Stimulated activated CD4-positive, alpha-beta T cell treated with anti-CD3 and anti-CD28 coated beads, Interleukin-12 subunit alpha, Interleukin-12 subunit beta, amount 100 ng/mL, for 4 hours (primary cell): ENCODE data around the gene PPP1R10.
"Not testable (repeated sequence)": the region's sequence is repeated elsewhere in the genome, so short reads cannot be mapped to it uniquely, and the experiment has no call there.

Experiments used
- DNase-seq: peaks from one replicate; pipeline ENCODE4 v3.0.0-alpha.2; 2020

The PPP1R10 gene

DNA sequence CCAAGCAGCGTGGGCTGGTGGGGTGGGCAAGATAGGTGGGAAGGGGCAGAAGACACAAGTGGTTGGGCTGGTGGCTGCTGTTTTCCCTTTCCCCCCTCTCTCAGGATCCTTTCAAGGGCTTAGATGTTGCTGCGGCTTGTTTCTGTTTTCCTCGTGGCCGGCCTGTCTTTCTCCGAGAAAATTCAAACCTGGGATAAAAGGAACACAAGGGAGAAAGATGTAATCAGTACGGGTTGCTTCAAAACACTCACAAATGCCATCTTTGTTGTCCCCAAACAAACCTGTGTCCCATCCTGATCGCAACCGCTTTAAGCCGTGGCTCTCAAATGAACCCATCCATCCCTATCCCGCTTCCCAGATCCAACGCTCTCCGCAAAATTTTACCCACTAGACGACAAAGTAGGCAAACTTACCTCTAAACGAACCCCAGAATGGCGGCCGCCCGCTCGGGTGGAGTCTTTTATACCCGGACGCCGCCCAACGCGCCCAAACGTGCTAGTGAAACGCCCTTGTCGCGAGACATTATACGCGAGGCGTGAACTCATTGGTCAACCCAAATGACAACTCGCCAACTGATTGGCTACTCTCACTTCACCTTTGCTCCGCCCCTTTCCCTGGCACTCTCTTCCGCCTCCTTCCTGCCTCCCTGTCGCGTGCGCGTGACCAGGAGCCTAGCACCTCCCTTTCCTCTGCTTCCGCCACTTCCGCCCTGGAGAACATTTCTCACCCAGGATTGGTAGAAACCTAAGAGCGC, at the start of gene PPP1R10:
Gene PPP1R10 (minus strand): TSS at position 433 of the 754 bp plus-strand sequence. CDS start 7,299 bp downstream, outside the sequence.
- DNase-seq: peak; percentile 95

DNA sequence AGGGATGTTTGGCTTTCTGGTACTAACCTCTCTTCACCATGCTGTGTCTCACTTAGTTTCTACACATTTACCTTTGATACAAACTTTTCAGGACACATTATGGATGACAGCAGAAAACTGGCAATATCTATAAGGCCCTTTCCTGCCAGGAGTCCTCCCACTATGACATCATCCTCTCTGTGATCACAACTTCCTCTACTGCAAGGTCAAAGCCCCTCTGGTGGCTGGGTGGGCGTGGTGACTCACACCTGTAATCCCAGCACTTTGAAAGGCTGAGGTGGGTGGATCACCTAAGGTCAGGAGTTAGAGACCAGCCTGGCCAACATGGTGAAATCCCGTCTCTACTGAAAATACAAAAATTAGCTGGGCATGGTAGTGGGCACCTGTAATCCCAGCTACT, 49.3 kb upstream of the PPP1R10 start:
- not testable (repeated sequence) for DNase-seq

DNA sequence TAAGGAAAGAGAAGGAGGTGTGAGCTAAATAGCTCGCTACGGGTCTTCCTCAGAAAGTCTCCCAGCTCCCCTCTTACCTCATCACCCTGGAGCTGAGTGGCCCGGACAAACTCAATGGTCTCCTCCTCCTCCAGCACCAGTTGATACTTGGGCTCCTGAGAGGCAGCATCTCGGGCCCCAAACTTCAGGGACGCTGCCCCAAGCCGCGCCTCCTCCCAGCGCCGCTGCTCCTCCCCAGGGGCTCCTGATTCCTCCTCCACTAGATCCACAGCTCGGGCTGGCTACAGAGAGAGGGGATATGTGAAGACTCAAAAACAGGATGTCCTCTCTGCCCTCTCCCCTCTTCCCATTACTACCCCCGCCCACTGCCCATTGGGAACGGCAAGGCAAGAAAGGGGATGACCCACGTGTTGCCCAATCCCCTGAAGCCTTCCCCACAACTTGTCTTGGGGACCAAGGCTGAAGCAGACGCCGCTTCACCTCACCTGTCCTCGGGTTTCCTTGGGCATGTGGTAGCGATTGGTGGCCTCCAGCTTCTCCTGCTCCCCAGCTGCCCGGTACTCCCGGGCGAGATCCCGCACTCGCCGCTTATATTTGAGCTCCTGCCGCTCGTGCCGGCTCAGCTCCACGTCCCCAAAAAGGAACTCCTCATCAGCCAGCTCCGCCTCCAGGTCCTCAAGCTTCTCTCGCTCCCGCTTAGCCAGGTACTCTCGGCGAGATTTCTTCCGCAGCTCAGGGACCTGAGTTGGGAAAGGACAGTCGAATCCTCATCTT, 48.1 kb upstream of the PPP1R10 start:
- no peak for DNase-seq

DNA sequence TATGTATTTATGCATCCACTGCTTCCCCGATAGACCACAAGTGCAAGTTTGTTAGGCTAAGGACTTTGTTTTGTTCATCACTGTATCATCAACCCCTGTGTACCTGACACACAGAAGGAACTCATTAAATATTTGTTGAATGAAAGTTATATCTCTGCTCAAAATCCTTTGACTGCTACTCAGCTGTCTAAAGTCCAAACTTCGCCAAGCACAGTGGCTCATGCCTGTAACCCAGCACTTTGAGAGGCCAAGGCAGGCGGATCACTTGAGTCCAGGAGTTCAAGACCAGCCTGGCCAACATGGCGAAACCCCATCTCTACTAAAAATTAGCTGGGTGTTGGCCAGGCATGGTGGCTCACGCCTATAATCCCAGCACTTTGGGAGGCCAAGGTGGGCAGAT, 40.9 kb upstream of the PPP1R10 start:
- not testable (repeated sequence) for DNase-seq

DNA sequence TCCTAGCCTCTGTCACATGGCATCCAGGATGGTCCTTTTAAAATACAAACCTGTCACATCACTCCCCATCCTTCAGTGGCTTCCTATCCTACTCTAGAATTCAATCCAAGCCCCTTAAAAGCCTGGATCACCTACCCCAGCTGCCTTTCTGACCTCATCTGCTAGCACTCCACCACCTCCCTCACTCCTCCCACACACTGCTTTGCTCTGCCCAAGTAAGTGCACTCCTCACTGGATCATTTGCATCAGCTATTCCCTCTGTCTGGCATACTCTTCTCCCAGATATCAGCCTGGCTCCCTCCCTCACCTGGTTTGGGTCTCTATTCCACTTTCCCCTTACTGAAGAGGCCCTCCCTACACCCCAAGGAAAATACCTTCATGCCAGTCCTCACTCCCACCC, 40.4 kb upstream of the PPP1R10 start:
- no peak for DNase-seq

DNA sequence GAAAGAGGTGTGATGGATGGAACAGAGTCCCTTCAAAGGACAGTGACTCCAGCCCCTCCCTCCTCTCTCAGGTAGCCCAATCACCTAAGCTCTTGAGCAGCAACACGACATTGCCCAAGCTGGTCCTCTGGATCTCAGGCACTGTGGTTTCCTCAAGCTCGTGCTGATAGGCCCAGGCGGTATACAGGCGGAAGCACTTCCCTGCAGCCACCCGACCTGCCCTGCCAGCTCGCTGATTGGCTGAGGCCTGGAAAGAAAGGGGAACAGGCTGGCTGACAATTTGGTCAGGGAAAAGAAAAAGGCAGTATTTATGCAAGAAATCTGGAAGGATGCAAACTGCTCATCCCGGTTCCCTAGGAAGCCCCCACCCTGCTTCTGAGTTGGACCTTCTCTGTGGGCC, 39.5 kb upstream of the PPP1R10 start:
- DNase-seq: no peak

DNA sequence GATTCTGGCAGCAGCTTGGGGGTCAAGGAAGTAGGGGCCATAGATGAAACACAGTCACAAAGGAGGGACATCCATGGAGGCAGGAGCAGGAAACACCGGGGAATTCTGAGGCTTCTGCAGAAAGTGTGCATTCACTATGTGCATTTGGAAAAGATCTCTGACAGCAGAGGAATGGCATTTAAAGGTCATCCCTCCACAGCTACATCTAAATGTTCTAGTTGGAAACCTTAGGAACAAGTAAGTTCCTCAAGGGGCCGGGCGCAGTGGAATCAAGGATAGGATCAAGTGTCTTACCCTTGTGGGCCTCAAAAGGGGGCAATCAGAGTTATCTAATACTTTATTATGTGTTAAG, 38.7 kb upstream of the PPP1R10 start:
- DNase-seq: no peak

DNA sequence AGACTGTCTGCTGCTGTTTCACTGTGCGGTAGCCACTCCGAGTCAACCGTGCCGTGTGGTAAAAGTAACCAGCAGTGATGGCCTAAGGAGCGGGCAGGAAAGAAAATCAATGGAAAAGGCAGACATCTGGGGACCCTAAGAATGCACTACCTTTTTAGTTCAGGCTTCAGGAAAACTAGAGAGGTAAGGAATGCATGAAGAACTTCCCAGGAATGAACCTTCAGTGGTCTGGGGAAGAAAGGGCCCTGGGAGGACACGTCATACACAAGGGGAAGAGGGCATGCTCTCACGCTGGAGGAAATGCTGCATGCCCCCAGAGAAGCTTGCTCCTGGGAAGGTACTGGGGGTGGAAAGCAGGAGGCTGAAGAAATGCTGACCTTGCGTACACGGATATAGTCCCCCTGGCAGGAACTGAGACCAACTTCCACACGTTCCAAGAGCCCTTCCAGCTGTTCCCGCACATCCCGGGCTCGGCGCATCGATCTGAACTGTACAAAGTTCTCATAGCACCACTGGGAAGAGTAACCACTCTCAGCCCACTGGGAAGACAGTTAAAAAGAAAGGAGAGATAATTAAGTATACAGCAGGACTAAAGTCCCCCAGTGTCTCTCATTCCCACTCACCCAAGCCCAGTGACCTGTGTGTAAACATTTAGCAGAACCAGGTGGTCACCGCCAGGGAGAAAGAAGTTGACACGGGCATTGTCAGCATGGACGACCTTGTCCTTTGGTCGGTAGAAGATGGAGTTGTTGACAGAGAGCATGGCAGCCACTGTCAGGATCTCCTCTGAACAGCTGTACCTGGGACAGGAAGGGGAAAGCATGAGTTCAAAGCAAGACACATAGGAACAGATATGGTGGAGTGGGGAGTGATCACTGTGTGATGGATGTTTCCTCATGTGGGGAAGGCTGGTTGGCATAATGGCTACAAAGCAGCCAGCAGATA, 38.0 kb upstream of the PPP1R10 start:
- DNase-seq: no peak

DNA sequence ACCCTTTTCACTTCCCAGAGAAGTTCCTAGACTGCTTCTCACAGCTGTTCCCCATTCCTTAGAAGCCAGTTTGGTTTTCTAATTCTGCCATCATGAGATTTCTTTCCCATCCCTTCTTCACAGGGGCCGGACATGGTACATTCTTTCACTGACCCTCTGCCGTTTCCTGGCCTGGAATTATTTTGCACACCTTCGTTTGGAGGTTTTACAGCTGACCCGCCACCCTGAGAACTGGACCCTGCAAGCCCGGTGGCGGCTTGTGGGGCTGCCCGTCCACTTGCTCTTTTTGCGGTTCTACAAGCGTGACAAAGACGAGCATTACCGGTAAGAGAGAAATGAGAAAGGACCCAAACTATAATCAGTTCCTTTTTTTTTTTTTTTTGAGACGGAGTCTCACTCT, 34.1 kb upstream of the PPP1R10 start:
- DNase-seq: no peak

DNA sequence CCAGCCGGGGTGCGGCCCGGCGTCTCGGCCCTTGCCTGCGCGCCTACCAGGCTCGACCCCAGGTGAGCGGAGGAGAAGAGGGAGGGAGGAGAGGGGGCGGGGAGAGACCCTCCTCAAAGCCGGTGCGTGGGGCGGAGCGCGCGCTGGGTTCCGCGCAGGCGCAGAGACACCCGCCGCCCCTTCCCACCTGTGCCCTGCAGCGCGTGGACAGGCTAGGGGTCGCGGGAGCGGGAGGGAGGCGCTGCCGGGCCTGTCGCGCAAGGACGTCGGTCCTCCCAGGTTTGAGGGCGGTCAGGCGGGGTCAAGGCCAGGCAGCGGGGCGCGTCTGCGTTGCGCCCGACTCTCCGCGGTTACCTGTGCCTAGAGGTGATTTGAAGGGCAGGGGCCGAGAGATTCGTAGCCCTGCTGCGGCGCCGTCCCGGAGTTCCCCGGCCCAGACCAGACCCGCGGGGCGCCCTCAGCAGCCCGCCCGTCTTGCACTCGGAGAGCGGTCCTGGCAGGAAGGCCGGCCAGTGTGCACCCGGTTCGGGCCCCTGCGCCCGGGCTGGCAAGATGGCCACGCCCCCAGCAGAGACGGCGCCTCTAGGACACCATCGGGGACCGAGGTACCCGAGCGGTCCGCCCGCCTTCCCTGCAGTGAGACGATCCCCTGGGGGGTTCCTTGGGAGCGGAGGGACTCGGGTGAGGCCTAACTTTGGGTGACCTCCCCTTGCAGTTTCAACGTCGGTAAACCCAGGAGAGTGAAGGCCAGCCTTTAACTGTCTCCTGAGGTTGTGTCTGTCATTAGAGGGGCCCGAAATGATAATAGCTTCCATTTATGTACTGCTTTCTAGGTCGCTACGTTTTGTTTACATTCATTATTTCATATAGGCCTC, 30.4 kb upstream of the PPP1R10 start:
- peak; percentile 75 for DNase-seq

DNA sequence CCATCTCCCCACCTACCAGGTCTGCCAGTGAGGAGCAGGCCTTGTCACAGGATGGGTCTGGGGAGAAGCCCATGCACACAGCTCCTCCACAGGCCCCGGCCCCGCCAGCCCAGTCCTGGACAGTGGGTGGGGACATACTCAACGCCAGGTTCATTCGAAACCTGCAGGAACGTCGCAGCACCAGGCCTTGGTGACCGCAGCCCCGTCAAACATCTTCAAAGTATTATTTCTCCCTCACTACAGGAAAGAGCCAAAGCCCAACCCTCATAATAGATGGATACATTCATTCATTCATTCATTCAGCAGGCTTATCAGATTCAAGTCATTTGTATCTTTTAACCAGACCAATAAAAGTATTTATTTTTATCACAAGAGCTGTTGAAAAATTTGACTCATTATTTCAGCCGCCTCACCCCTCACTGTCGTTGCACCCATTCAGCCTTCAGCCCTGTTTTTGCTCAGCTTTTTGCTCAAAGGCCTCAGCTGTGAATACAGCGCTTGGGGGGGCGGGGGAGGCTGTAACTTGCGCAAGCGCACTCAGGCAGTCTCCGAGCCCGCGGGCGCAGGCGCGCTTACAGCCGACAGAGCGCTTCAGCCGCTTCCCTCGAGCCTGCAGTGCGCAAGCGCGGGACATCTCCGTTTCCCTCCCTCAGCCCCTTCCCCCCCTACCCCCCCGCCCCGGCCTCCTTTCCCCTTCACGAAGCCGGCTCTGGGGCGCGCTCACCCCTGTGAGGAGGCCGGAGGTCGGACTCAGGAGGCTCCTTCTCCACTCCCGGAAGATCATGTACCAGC, 29.6 kb upstream of the PPP1R10 start, which contains the start of gene C6orf136:
Gene C6orf136 (plus strand): TSS at position 684 of the 792 bp plus-strand sequence. CDS start 99 bp downstream, at position 783.
- peak; percentile 90 for DNase-seq

DNA sequence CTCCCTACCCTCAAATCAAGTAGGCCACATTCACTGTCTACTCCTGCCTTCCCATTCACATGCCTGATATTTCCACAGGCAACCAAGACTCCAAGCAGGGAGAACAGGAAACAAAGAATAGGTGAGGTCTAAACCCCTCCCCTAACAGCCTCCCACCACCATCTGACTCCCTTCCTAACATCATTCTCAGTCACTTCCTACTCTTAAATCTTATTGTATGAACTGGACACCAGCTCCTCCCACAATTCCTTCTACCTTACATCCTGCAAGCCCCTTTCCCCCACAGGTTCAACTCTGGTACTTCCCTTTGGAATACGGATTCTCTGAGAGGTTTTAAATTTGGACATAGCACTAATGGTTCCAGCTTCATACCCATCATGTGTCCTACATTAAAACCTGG, 28.9 kb upstream of the PPP1R10 start:
- DNase-seq: no peak

DNA sequence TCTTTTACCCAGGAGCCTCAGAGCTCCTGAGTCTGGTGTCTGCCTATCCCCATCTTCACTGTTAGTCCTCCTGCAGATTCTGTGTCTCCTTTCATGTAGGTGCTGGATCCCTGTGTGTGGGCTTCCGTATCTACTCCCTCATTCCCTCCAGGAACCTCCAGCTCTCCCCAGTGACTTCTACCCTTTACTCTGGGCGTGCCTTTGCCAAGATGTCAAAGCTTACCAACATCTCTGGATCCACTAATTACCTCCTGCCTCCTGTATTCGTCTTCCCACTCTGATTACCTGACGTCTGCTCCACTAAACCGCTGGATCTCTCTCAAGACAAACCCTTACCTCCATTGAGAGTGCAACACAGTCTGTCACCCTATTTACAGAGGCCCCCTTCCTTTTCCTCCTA, 27.7 kb upstream of the PPP1R10 start:
- no peak for DNase-seq

DNA sequence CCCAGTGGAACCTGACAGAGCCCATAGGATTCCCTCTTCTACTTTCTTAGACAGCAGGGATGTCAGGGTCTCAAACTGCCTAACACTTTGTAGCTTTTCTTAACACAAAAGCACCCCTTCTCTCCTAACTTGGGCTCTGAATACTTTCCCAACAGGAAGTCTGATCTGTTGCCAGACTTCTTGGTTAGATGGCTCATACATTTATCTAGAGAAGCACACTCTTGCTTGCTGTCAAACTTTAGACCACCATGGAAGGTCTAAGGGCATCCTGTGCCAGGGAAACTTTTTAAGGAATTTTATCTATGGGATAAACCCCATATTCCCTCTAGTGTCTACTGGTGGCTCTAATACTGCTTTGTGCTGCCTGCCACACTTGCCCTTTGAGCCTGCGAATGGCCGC, 26.6 kb upstream of the PPP1R10 start:
- DNase-seq: no peak

DNA sequence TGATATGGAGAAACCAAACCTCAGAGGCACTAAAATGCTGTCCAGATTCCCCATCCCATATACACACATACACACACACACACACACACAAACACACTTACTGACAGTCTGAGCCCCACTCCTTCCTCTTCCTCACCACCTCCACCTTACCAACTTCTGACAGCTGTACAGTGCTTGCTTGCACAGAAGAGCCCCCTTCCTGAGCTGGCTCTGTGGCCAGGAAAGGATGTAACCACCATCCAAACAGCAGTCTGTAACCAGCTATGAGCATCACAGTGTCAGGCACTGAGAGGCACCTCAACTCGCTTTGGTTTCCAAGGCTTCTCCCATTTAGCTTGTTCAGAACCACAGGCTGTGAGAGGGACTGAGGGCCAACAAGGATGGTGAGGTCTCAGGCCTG, 24.0 kb upstream of the PPP1R10 start:
- DNase-seq: no peak

DNA sequence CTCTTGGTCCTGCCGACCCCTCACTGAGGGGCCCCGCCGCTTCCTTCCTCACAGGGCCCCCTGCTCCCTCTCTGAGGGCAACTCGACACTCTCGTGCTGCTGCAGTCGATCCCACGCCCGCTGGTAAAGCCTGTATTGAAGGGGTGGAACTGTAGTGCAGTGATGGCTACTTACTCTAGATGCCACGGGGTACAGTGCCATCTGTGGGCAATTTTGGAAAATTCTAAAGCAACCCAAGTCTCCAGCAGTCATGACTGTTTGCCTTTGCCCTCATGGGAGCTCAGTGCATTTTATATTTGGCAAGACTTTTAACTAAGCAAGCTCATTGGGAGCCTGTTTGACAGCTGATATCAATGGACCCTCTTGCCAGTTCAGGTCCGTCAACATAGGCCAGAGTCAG, 23.4 kb upstream of the PPP1R10 start:
- DNase-seq: no peak

DNA sequence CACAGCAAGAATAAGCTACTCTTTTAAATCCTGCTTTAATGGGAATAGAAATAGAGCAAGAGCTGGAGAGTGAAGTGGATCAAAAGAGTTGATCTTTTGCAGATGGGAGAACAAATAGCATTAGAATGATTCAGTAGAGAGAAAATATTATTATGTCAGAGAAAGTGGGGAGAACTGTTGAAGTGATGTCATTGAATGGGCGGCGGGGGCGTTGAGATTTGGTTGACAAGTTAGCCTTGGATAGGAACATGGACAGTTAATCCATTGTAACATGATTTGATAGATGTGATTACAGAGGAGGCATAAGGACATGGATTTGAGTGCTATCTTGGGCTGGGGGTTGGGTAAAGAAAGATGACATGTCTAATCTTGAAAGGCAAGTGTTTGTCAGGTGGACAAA, 18.8 kb upstream of the PPP1R10 start:
- DNase-seq: no peak

DNA sequence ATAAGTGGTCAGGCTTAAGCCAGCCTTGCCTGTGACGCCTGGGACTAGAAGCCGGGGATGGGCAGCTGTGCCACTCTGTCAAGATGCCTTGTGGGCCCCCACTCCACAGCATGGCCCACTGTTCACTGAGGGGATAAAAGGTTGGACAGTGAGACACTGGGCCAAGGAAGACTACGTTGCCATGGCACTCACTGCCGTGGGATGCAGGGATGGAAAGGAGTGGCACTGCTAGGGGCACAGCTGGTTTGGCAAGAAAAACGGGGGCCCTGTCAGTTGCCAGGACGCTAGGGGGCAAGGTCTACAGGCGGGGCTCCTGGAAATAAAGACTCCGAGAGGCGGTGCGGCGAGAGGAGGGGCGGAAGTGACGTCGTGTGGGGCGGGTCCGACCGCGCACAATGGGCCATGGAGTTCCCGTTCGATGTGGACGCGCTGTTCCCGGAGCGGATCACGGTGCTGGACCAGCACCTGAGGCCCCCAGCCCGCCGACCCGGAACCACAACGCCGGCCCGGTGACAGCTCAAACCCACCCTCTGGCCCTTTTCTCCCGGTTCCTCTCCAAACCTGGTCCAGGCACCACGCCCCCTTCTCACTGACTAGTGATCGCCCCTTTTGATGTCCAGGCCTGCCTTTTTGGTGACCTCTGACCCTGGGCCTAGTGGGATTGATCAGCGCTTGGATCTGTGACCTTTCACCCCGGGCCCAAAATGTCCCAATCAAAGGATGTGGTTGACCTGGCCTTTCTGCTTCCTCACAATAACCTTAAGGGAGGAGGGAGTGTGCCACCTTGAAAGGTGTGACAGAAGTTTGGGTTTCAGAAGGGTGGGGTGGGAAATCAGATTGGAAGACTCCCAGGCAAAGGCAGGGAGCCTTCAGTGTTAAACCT, 9.7 kb upstream of the PPP1R10 start, which contains the start of gene ATAT1:
Gene ATAT1 (plus strand): TSS at position 391 of the 883 bp plus-strand sequence.
- peak; percentile 85 for DNase-seq

DNA sequence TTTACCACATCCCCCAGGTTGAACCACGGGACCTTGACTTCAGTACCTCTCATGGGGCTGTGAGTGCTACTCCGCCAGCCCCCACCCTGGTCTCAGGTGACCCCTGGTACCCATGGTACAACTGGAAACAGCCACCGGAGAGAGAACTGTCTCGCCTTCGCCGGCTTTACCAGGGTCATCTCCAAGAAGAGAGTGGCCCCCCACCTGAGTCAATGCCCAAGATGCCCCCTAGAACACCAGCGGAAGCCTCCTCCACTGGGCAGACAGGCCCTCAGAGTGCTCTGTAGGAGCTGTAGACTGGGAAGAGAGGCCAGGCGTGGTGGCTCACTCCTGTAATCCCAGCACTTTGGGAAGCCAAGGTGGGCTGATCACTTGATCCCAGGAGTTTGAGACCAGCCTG, 8.5 kb upstream of the PPP1R10 start:
- DNase-seq: no peak

DNA sequence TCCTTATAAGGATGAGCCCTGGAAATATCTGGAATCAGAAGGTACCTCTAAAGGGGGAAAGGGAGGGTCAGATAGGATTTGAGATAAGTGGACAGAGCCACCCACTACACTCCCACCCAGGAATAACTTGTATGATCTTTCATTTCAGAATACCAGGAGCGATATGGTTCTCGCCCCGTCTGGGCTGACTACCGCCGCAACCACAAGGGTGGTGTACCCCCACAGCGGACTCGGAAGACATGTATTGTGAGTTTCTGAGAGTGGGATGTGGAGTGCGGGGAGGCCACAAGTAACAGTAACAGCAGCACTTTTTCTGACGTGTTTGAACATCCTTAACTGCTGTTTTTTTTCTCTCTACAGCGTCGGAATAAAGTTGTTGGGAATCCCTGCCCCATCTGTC, 2.5 kb upstream of the PPP1R10 start:
- DNase-seq: no peak
